ENCODE measurements around the gene OR2D2.

DNA sequence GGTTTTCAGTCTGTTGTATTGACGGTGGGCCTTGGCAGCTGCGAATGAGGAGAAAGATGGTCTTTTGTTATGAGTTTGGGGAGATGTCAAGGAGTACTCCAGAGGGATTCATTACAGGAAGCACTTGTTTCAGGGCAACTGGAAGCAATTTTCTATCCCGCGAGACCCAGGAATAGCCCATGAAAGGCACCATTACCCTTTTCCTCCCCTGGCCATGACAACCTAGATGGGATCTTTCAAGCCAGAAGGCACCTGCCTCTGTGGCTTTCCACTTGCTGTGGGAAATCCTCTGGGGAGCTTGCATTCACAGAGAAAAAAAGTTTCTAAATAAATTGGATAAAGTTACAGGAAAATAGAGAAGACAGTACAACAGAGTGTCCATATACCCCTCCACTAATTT is 36.6 kb upstream of the OR2D2 start:
- TF ChIP-seq YY1 (IDR thresholded peaks at IDR 0.05; ENCODE audit: insufficient read depth, insufficient read length) = no peak
- no peak for TF ChIP-seq SUZ12 (IDR thresholded peaks at IDR 0.05; ENCODE audit: extremely low read depth, insufficient read depth, insufficient read length)
- TF ChIP-seq ZNF274 (IDR thresholded peaks at IDR 0.05; ENCODE audit: low read depth, low read length) = no peak

Data from NT2/D1 (cell line).